IMR-90 (cell line): Measurements from ENCODE around the gene DPP6. TPM values are rescaled to one million over a fixed set of nuclear protein-coding genes. Genes with fewer than 3 reads are reported as not detected.

ENCODE experiments used
- ATAC-seq: fragments of 200-7000 bp; cut with Tn5 transposase; 2 replicates; pipeline ENCODE4 v1.9.1; 2020; ENCODE audit warnings: low read depth, mild to moderate bottlenecking, moderate library complexity
- BruUV-seq: library from RNA; stranded (reverse); fragments of 400-500 nt; replicated peaks from 2 replicates; lab custom pipeline; 2021; lab: Mats Ljungman, UMichigan
- CTCF ChIA-PET: fragments of 300-600 bp; formaldehyde crosslinking; extraction: SDS; loops from one replicate; lab custom pipeline; 2021; ENCODE audit warnings: antibody characterized with exemption; lab: Yijun Ruan, JAX
- POLR2A ChIA-PET: fragments of 300-600 bp; sonication (Branson Sonifier 250); formaldehyde crosslinking; loops from one replicate; lab custom pipeline; 2022; ENCODE audit warnings: antibody characterized with exemption; ENCODE audit not compliant: unreplicated experiment; lab: Charles Lee
- DNase-seq: peaks from one replicate; pipeline ENCODE4 v3.0.0; 2013
- H2AFZ ChIP-seq: replicated peaks from 2 replicates; pipeline ENCODE3; 2013; ENCODE audit warnings: low read length, mild to moderate bottlenecking; ENCODE audit not compliant: poor library complexity
- H2AK5ac ChIP-seq: 2 replicates; pipeline ENCODE4 v1.6.1; 2013; ENCODE audit warnings: low read depth, low read length, inconsistent platforms
- H2AK9ac ChIP-seq: replicated peaks from 2 replicates; pipeline ENCODE3; 2013; ENCODE audit warnings: mild to moderate bottlenecking, low read depth, low read length, moderate library complexity; ENCODE audit not compliant: poor library complexity
- H2BK120ac ChIP-seq: 2 replicates; pipeline ENCODE4 v1.6.1; 2013; ENCODE audit warnings: low read depth, low read length, inconsistent platforms
- H2BK15ac ChIP-seq: 3 replicates; pipeline ENCODE4 v1.6.1; 2013; ENCODE audit warnings: low read depth, low read length, inconsistent platforms
- H2BK20ac ChIP-seq: 2 replicates; pipeline ENCODE4 v1.6.1; 2013; ENCODE audit warnings: low read depth, mild to moderate bottlenecking, inconsistent platforms, low read length, moderate library complexity
- H2BK5ac ChIP-seq: 2 replicates; pipeline ENCODE4 v1.6.1; 2013; ENCODE audit warnings: mild to moderate bottlenecking, low read depth, low read length, inconsistent platforms; ENCODE audit not compliant: poor library complexity, severe bottlenecking
- H3K14ac ChIP-seq: replicated peaks from 2 replicates; pipeline ENCODE4 v1.6.1; 2013; ENCODE audit warnings: low read depth, low read length, inconsistent platforms
- H3K18ac ChIP-seq: 2 replicates; pipeline ENCODE4 v1.6.1; 2013; ENCODE audit warnings: low read depth, low read length, control low read depth
- H3K23ac ChIP-seq: 2 replicates; pipeline ENCODE4 v1.6.1; 2013; ENCODE audit warnings: low read depth, low read length, inconsistent platforms
- H3K27ac ChIP-seq: 2 replicates; pipeline ENCODE4 v1.5.1; 2013; ENCODE audit warnings: mild to moderate bottlenecking, control low read depth, low read length; ENCODE audit not compliant: insufficient read depth
- H3K27me3 ChIP-seq: 2 replicates; pipeline ENCODE4 v1.6.1; 2013; ENCODE audit warnings: low read length; ENCODE audit not compliant: control insufficient read depth, insufficient read depth
- H3K36me3 ChIP-seq: 2 replicates; pipeline ENCODE4 v1.6.1; 2013; ENCODE audit warnings: low read length, mixed read lengths; ENCODE audit not compliant: control insufficient read depth, insufficient read depth
- H3K4ac ChIP-seq: 2 replicates; pipeline ENCODE4 v1.6.1; 2013; ENCODE audit warnings: low read depth, low read length, inconsistent platforms
- H3K4me1 ChIP-seq: 2 replicates; pipeline ENCODE4 v1.6.1; 2013; ENCODE audit warnings: low read length, mixed read lengths; ENCODE audit not compliant: control insufficient read depth, insufficient read depth
- H3K4me2 ChIP-seq: 2 replicates; pipeline ENCODE4 v1.6.1; 2013; ENCODE audit warnings: low read depth, mild to moderate bottlenecking, control low read depth, low read length, moderate library complexity
- H3K4me3 ChIP-seq: 2 replicates; pipeline ENCODE4 v1.5.1; 2013; ENCODE audit warnings: low read depth, mild to moderate bottlenecking, control low read depth, low read length, moderate library complexity; ENCODE audit not compliant: insufficient read depth
- H3K56ac ChIP-seq: 2 replicates; pipeline ENCODE4 v1.6.1; 2013; ENCODE audit warnings: low read length, inconsistent platforms; ENCODE audit not compliant: insufficient read depth; ENCODE audit errors: extremely low read depth
- H3K79me1 ChIP-seq, 2 experiments: 2 replicates each; pipeline ENCODE4 v1.6.1; 2013; ENCODE audit warnings: low read length in 2 of 2, inconsistent platforms in 1 of 2, low read depth in 1 of 2
- H3K9ac ChIP-seq: 2 replicates; pipeline ENCODE4 v1.6.1; 2013; ENCODE audit warnings: low read depth, low read length, control low read depth
- H3K9me1 ChIP-seq: 2 replicates; pipeline ENCODE4 v1.6.1; 2013; ENCODE audit warnings: low read length, inconsistent platforms; ENCODE audit not compliant: insufficient read depth
- H3K9me3 ChIP-seq: 2 replicates; pipeline ENCODE4 v1.6.1; 2013; ENCODE audit warnings: low read length; ENCODE audit not compliant: control insufficient read depth, insufficient read depth
- H4K20me1 ChIP-seq: 2 replicates; pipeline ENCODE4 v1.6.1; 2013; ENCODE audit warnings: low read length, inconsistent platforms; ENCODE audit not compliant: insufficient read depth
- H4K5ac ChIP-seq: 2 replicates; pipeline ENCODE4 v1.6.1; 2013; ENCODE audit warnings: mild to moderate bottlenecking, low read depth, low read length, control low read depth
- H4K8ac ChIP-seq, 2 experiments: 2 replicates each; pipeline ENCODE4 v1.6.1; 2013; ENCODE audit warnings: low read depth in 2 of 2, low read length in 2 of 2, control low read depth in 1 of 2, inconsistent platforms in 1 of 2
- H4K91ac ChIP-seq: 2 replicates; pipeline ENCODE4 v1.6.1; 2013; ENCODE audit warnings: low read depth, low read length, inconsistent platforms; ENCODE audit not compliant: insufficient read depth
- CEBPB ChIP-seq: IDR thresholded peaks from 2 replicates; pipeline ENCODE4 v1.6.1; 2012; ENCODE audit warnings: low read depth, low read length, improper control_type of control experiment
- MAZ ChIP-seq: IDR thresholded peaks from 2 replicates; pipeline ENCODE4 v1.6.1; 2012; ENCODE audit warnings: low read depth, mild to moderate bottlenecking, low read length, improper control_type of control experiment, moderate library complexity, borderline replicate concordance
- MXI1 ChIP-seq: IDR thresholded peaks from 2 replicates; pipeline ENCODE4 v1.6.1; 2012; ENCODE audit warnings: low read depth, mild to moderate bottlenecking, low read length, moderate library complexity, borderline replicate concordance
- NFE2L2 ChIP-seq: fragments of 150-350 bp; IDR thresholded peaks from 2 replicates; pipeline ENCODE4 v1.6.1; 2016; ENCODE audit warnings: low read depth, mild to moderate bottlenecking, low read length
- POLR2A ChIP-seq: IDR thresholded peaks from 2 replicates; pipeline ENCODE4 v1.6.1; 2012; ENCODE audit warnings: mild to moderate bottlenecking, low read depth, low read length
- RAD21 ChIP-seq: IDR thresholded peaks from 2 replicates; pipeline ENCODE4 v1.6.1; 2012; ENCODE audit warnings: low read length, improper control_type of control experiment
- RCOR1 ChIP-seq: IDR thresholded peaks from 2 replicates; pipeline ENCODE4 v1.6.1; 2012; ENCODE audit warnings: mild to moderate bottlenecking, low read length, improper control_type of control experiment; ENCODE audit not compliant: insufficient replicate concordance
- RFX5 ChIP-seq: IDR thresholded peaks from 2 replicates; pipeline ENCODE4 v1.8.0; 2012; ENCODE audit warnings: low read depth, mild to moderate bottlenecking, low read length, moderate library complexity
- WGBS, 2 experiments: methylation state at CpG; one replicate each; pipeline versions ENCODE4 v1.1.5 to v1.1.7; 2013; ENCODE audit warnings: missing lambda C conversion rate in 2 of 2; ENCODE audit not compliant: insufficient read length in 1 of 2; ENCODE audit errors: extremely low coverage in 2 of 2; 5-methylcytosine and 5-hydroxymethylcytosine counted together
- dilution Hi-C: fragments of 300-500 bp; cut with HindIII; formaldehyde crosslinking; loops from one replicate; pipeline ENCODE4 v1.14.3; 2018; ENCODE audit warnings: low sequenced_read_pairs; ENCODE audit not compliant: unreplicated experiment
- in situ Hi-C: fragments of 300-500 bp; cut with MboI; formaldehyde crosslinking; loops from 3 replicates; pipeline ENCODE4 v1.14.3; 2019; ENCODE audit warnings: low sequenced_read_pairs, inconsistent platforms, mixed read lengths
- intact Hi-C: fragments of 100-400 bp; cut with micrococcal nuclease; formaldehyde crosslinking; loops from 2 replicates; pipeline ENCODE4 v1.10.0; 2022
- polyA plus RNA-seq, 3 experiments: library from polyadenylated mRNA; depleted of rRNA; stranded (reverse); fragments of >200 nt; gene quantifications; 2 replicates each; pipeline ENCODE4 v1.2.3, GENCODE V29; 2012; ENCODE audit warnings: low replicate concordance in 1 of 3
- total RNA-seq: library from RNA; depleted of rRNA; stranded (reverse); fragments of >200 nt; gene quantifications from 2 replicates; pipeline ENCODE4 v1.2.3, GENCODE V29; 2012
- TF ChIP-seq, protein P1 (sequence below): fragments of 150-350 bp; IDR thresholded peaks from 2 replicates; pipeline ENCODE4 v1.6.1; 2016; ENCODE audit warnings: low read depth, mild to moderate bottlenecking, low read length, moderate library complexity, borderline replicate concordance
- TF ChIP-seq, protein P2 (sequence below): fragments of 150-350 bp; IDR thresholded peaks from 2 replicates; pipeline ENCODE4 v1.6.1; 2017; ENCODE audit warnings: mild to moderate bottlenecking, antibody characterized with exemption, low read length, low read depth

The DPP6 gene
- total and polyA plus RNA-seq, 2 of the 4 experiments (the other 2 are of a cell fraction) = not detected

DNA sequence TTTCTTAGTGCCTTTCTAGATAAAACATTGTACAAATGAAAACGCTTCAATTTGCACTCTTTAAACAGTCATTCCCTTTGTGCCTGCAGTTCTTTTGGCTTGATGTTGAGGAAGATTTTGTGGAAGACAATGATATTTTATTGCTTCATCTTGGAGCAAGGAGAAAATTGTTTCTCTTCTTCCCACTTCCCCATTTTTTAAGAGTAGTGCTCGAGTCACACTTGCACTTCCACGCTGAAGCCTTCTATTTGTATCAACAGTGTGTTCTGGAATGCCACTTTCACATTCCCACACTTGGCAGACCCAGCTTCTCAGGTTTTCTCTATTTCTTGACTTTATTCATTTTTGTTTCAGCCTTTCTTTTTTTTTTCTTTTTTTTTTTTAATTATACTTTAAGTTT, 581.4 kb downstream of the DPP6 start:
- no peak overlapping the region for H3K9ac ChIP-seq
- H2BK15ac ChIP-seq = no peak overlapping the region
- H2AK5ac ChIP-seq = no peak overlapping the region
- no peaks in the 10 kb centered on the region for H4K20me1 ChIP-seq
- no TSS peak for BruUV-seq
- H2AK9ac ChIP-seq = no peak overlapping the region
- H2BK20ac ChIP-seq = no peak overlapping the region
- dilution Hi-C loops = no loop called here
- 56% methylated on average over 2 of the region's 3 CpGs; no CpG with 5 or more reads in 1 of the 2 experiments for WGBS, 2 experiments
- no peak for ATAC-seq
- no peaks in the 10 kb centered on the region for H3K36me3 ChIP-seq
- no peaks in the 10 kb centered on the region for H3K4me1 ChIP-seq
- H3K9me1 ChIP-seq = no peaks in the 10 kb centered on the region
- no peak overlapping the region for H3K27ac ChIP-seq
- H3K23ac ChIP-seq = no peak overlapping the region
- CTCF ChIA-PET = interaction anchor here (0.6 kb wide), 1 partner anchor 17 kb away, joined by 7 read pairs; no protein-coding TSS in a partner anchor
- no peak overlapping the region for H4K5ac ChIP-seq
- H4K8ac ChIP-seq = no peak overlapping the region
- TF ChIP-seq MXI1 (no peak), NFE2L2 (no peak), POLR2A (no peak), RCOR1 (no peak), CEBPB (no peak), RAD21 (no peak), MAZ (no peak), RFX5 (no peak)
- TF ChIP-seq, protein P1, sequence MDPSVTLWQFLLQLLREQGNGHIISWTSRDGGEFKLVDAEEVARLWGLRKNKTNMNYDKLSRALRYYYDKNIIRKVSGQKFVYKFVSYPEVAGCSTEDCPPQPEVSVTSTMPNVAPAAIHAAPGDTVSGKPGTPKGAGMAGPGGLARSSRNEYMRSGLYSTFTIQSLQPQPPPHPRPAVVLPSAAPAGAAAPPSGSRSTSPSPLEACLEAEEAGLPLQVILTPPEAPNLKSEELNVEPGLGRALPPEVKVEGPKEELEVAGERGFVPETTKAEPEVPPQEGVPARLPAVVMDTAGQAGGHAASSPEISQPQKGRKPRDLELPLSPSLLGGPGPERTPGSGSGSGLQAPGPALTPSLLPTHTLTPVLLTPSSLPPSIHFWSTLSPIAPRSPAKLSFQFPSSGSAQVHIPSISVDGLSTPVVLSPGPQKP = no peak
- TF ChIP-seq, protein P2, sequence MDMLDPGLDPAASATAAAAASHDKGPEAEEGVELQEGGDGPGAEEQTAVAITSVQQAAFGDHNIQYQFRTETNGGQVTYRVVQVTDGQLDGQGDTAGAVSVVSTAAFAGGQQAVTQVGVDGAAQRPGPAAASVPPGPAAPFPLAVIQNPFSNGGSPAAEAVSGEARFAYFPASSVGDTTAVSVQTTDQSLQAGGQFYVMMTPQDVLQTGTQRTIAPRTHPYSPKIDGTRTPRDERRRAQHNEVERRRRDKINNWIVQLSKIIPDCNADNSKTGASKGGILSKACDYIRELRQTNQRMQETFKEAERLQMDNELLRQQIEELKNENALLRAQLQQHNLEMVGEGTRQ = no peak
- H3K79me1 ChIP-seq = no peaks in the 10 kb centered on the region
- no peak overlapping the region for H3K14ac ChIP-seq
- H2AFZ ChIP-seq = no peak overlapping the region
- H3K9me3 ChIP-seq = peaks cover 22% of the 10 kb centered on the region
- in situ Hi-C loops = no loop called here
- H3K4me2 ChIP-seq = no peak overlapping the region
- no peak overlapping the region for H3K4ac ChIP-seq
- no peak overlapping the region for H3K18ac ChIP-seq
- H4K91ac ChIP-seq = no peak overlapping the region
- H3K4me3 ChIP-seq = no peak overlapping the region
- POLR2A ChIA-PET = no interaction called here
- DNase-seq = no peak
- intact Hi-C loops = no loop called here
- no peak overlapping the region for H2BK5ac ChIP-seq
- no peak overlapping the region for H3K56ac ChIP-seq
- H2BK120ac ChIP-seq = no peak overlapping the region
- H3K27me3 ChIP-seq = no peaks in the 10 kb centered on the region
